Esophagus (tissue), 2 donors: ENCODE data around the gene ACIN1. TPM values are rescaled to one million over a fixed set of nuclear protein-coding genes. Genes with fewer than 3 reads are reported as not detected.

Experiments used
- H3K27ac ChIP-seq, 2 donors: one replicate each; pipeline ENCODE4 v1.5.1; 2013; ENCODE audit warnings: low read depth in 2 of 2, mild to moderate bottlenecking in 2 of 2, inconsistent platforms in 1 of 2, low read length in 1 of 2, moderate library complexity in 1 of 2
- H3K27me3 ChIP-seq, 2 donors: one replicate each; pipeline ENCODE4 v1.6.1; 2013; ENCODE audit warnings: low read length in 2 of 2, control low read depth in 1 of 2, mild to moderate bottlenecking in 1 of 2; ENCODE audit not compliant: insufficient read depth in 2 of 2, control insufficient read depth in 1 of 2
- H3K36me3 ChIP-seq, 2 donors: one replicate each; pipeline ENCODE4 v1.6.1; 2013; ENCODE audit warnings: low read length in 1 of 2; ENCODE audit not compliant: control insufficient read depth in 2 of 2, insufficient read depth in 2 of 2
- H3K4me1 ChIP-seq, 2 donors: one replicate each; pipeline ENCODE4 v1.6.1; 2013; ENCODE audit warnings: low read length in 1 of 2; ENCODE audit not compliant: control insufficient read depth in 2 of 2, insufficient read depth in 2 of 2
- H3K4me3 ChIP-seq, 2 donors: one replicate each; pipeline ENCODE4 v1.5.1; 2013; ENCODE audit warnings: low read length in 2 of 2, mild to moderate bottlenecking in 2 of 2, low read depth in 1 of 2, moderate library complexity in 1 of 2
- H3K9me3 ChIP-seq, 2 donors: one replicate each; pipeline ENCODE4 v1.6.1; 2013; ENCODE audit warnings: mild to moderate bottlenecking in 2 of 2, low read depth in 1 of 2, low read length in 1 of 2, moderate library complexity in 1 of 2; ENCODE audit not compliant: control insufficient read depth in 2 of 2, insufficient read depth in 1 of 2
- WGBS, 2 donors: extraction: QIAGEN DNeasy Blood & Tissue Kit; methylation state at CpG; one replicate each; pipeline ENCODE4 v1.1.7; 2013; 5-methylcytosine and 5-hydroxymethylcytosine counted together
- polyA plus RNA-seq, 2 donors: library from polyadenylated mRNA; stranded (reverse); fragments of 200-250 nt; gene quantifications; one replicate each; pipeline ENCODE4 v1.2.3, GENCODE V29; 2013
- donor health status: healthy with polysubstance abuse.
- donor health status: Bipolar disorder and iron deficiency.

The ACIN1 gene
- polyA plus RNA-seq, 2 donors, result 70.5 to 136 TPM

DNA sequence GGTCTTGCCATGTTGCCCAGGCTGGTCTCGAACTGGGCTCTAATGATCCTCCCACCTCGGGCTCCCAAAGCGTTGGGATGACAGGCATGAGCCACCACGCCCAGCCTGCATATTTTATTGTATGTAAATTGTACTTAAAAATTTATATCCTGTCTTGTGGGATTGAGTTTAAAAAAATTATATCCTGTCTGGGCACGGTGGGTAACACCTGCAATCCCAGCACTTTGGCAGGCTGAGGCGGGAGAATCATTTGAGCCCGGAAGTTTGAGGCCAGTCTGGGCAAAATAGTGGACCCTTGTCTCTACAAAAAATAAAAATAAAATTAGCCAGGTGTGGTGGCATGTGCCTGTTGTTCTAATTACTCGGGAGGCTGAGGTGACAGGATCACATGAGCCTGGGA lies 38.0 kb upstream of the ACIN1 start:
- H3K36me3 ChIP-seq, result peaks cover 5 to 13% of the 10 kb centered on the region in 2 donors

DNA sequence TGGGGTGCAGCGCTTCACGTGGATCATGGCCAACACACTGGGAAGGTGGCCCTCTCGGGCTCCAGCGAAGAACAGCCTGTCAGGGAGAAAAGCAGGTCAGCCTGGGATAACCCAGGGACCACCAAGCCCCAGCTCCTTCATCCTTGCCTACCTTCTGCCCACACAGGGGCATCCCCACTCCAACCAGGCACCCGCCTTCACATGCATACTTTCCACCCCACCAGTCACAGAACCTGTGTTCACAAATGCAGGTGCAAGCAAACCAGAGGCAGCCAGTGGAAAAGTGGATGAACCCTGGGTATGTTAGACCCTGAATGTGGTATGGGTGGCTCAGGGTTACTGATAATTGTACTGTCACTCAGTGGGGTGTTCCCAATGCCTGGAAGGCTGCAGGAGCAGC lies 36.5 kb upstream of the ACIN1 start:
- H3K4me3 ChIP-seq, result no peak overlapping the region
- 85 to 91% methylated on average over 5 of the region's 5 CpGs for whole genome bisulfite sequencing, 2 donors
- H3K9me3 ChIP-seq, result no peaks in the 10 kb centered on the region
- H3K27me3 ChIP-seq, result no peaks in the 10 kb centered on the region
- H3K27ac ChIP-seq, result peak overlapping the region in 1 of 2 donors; percentile 34
- H3K4me1 ChIP-seq, result peaks cover 0 to 5% of the 10 kb centered on the region in 2 donors
- peaks cover 0 to 15% of the 10 kb centered on the region in 2 donors for H3K36me3 ChIP-seq

More for the DNA sequence above, 38.0 kb upstream of the ACIN1 start:
- no peaks in the 10 kb centered on the region for H3K27me3 ChIP-seq
- no peaks in the 10 kb centered on the region for H3K9me3 ChIP-seq
- H3K4me3 ChIP-seq, result no peak overlapping the region
- peaks cover 0 to 12% of the 10 kb centered on the region in 2 donors for H3K4me1 ChIP-seq
- no peak overlapping the region for H3K27ac ChIP-seq
- 57 to 68% methylated on average over 8 of the region's 8 CpGs for WGBS, 2 donors

DNA sequence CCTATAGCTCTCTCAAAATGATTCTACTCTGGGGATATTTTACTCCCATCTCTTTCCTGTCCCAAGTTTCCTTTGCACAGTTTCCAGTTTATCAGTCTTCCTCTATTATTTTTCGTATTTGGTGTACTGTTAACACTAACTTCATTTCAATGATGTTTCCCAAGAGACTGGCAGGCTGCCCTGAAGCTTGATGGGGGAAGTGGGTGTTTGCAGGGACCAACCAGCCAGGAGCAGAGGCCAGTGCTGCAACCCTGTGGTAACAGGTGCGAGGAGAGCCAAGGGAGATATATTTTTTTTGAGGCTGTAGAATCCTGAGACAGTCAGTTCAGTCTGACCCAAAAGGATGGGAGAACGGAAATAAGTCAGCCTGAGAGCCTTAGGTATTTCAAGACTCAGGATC lies 35.9 kb upstream of the ACIN1 start:
- Histone ChIP-seq H3K4me3 (no peak overlapping the region), H3K36me3 (peaks cover 0 to 10% of the 10 kb centered on the region in 2 donors), H3K4me1 (peaks cover 0 to 5% of the 10 kb centered on the region in 2 donors), H3K27me3 (no peaks in the 10 kb centered on the region), H3K9me3 (no peaks in the 10 kb centered on the region), H3K27ac (no peak overlapping the region)
- 72 to 73% methylated on average over 3 of the region's 3 CpGs for WGBS, 2 donors

DNA sequence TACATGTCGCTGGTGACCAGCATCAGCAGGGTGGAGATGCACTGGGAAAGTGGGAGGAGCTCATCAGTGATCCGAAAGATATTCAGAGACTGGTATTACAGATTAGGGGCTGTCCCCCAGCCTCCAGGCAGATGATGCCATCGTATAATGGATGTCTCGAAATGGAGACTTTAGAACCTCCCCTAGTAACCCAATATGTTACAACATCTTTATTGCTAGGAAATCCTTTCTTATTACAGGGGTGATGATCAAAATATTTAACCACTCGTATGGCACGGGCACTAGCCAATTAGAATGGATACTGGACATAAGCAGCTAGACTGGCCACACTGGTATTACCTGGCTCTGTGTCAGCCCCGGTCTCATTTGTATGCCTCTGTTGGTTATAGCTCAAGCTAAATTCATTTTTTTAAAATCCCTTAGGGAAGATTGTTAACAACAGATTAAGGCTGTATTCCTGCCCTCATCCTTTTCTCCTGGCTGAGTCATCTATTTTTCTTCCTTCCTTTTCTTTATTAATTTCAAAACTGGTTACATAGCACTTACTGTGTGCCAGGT lies 34.9 kb upstream of the ACIN1 start:
- peaks cover 0 to 5% of the 10 kb centered on the region in 2 donors for H3K4me1 ChIP-seq
- H3K27me3 ChIP-seq, result no peaks in the 10 kb centered on the region
- WGBS, 2 donors, result 67 to 73% methylated on average over 7 of the region's 7 CpGs
- no peaks in the 10 kb centered on the region for H3K9me3 ChIP-seq
- no peak overlapping the region for H3K4me3 ChIP-seq
- peak overlapping the region in 1 of 2 donors; percentile 37 for H3K27ac ChIP-seq
- peaks cover 0 to 10% of the 10 kb centered on the region in 2 donors for H3K36me3 ChIP-seq

DNA sequence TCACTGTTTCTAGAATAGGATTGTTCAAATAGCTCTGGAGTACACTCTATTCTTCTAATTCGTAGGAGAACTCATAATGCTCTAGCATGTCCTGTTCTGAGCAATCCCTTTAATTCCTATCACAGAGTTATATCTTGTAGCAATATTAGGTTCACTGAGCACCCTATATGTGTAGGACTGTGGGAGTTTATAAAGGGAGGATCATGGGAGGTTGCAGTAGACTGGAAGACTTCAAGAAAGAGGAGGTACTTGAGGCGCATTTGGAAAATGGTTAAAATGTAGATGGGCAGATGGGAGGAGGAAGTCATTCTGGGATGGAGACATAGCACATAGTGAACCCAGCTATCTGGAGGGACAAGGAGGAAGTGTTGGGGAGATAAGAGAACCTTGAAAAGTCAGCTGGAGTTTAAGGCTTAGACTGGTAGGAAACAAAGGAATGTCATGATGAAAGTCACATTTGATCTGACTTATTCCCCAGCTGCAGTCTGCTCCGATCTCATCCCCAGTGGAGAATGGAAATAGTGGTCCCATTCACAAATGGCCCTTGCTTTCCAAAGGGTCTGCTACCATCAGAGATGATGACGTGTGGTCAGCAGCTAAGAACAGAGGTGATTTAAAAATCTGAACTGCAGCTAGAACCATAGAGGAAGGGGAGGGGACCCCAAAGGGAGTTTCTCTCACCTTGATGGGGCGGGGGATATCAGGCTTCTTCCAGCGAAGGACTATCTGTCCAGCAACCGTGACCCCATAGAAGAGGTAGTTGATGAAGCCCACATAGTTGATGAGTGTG lies 34.2 kb upstream of the ACIN1 start:
- Histone ChIP-seq H3K36me3 (peaks cover 0 to 10% of the 10 kb centered on the region in 2 donors), H3K27ac (peak overlapping the region in 1 of 2 donors; percentile 2), H3K4me3 (no peak overlapping the region), H3K4me1 (peaks cover 0 to 5% of the 10 kb centered on the region in 2 donors), H3K9me3 (no peaks in the 10 kb centered on the region), H3K27me3 (no peaks in the 10 kb centered on the region)
- 91 to 93% methylated on average over 7 of the region's 7 CpGs for WGBS, 2 donors

DNA sequence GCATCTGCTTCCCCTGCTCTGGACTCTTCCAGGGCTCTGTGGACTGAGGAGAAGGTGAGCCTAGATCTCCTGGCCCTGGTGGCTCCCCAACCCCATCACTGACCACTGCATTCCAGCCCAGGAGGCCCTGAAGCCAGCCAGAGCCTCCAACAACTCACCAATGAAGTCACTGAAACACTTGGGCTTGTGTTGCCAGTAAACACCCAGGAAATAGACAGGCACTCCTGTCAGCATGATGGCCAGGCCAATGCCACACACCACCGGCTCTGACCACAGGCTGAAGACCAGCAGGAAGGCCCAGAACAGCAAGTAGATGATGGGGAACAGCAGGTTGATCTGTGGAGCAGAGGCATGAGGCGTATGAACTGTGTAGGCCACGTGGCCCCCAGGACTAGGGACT lies 32.9 kb upstream of the ACIN1 start:
- Histone ChIP-seq H3K27me3 (no peaks in the 10 kb centered on the region), H3K27ac (no peak overlapping the region), H3K9me3 (no peaks in the 10 kb centered on the region), H3K36me3 (peaks cover 0 to 10% of the 10 kb centered on the region in 2 donors), H3K4me1 (peaks cover 2 to 16% of the 10 kb centered on the region in 2 donors), H3K4me3 (no peak overlapping the region)
- 83 to 89% methylated on average over 3 of the region's 3 CpGs for WGBS, 2 donors

DNA sequence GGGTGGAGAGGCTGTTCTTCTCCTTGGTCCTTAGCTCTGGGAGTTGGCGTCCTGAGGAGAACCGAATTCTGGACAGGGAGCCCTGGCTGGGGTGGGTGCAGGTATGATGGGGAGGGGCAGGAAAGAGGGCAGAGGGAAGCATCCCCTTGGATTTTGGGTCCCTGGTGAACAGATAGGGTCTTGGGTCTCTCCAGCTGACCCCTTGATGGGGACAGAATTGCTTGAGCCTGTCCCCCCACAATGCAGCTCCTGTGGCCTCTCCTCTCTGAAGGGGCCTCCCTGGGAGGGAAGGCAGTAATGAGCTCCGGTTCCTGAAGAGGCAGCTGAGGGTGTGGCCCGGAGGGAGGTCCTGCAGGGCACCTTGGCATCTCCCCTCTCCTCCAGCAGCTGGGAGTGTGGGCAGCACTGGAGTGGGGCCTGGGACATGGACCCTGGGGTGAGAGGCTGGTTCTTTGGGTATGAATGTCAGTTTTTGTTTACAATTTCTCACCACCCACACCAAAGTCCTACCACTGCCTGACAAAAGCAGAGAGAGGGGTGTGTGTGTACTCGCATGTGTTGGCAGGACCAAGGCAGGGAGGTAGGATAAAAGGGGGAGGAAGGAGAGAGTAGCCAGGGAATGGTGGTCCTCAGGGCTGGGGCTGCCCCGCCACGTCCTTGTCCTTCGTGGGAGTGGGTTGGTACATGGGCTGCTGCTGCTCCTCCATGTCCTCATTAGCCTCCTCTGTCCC lies 31.8 kb upstream of the ACIN1 start:
- Histone ChIP-seq H3K4me3 (no peak overlapping the region), H3K9me3 (no peaks in the 10 kb centered on the region), H3K4me1 (peaks cover 2 to 16% of the 10 kb centered on the region in 2 donors), H3K36me3 (peaks cover 0 to 10% of the 10 kb centered on the region in 2 donors), H3K27me3 (no peaks in the 10 kb centered on the region), H3K27ac (no peak overlapping the region)
- 79 to 85% methylated on average over 8 of the region's 8 CpGs for WGBS, 2 donors

DNA sequence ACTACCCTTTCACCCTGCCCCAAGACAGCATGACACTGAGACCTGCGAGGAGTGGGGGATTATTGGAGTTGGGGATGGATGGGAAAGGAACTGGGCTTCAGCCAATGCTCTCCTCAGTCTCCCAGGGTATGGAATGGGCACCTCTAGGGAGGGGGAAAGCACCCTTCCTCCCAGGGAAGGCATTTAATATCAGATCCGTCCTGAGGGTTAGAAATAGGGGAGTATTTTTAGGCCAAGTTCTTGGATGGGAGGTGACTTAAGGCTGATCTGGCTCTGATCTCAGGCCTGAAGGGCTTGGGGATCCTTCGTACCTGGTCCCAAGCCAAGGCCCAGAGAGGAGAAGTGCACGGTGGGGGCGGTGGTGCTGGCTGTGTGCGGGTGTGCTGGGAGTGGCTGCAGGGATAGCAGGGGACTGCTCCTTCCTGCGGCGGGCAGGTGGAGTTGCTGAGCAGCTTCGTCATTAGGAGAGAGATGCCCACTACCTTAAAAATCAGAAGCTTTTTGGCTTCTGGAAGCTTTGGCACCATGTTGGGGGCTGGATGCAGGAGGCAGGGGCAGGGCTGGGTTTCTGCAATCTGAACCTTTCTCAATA lies 31.1 kb upstream of the ACIN1 start:
- H3K36me3 ChIP-seq, result peaks cover 0 to 6% of the 10 kb centered on the region in 2 donors
- H3K9me3 ChIP-seq, result no peaks in the 10 kb centered on the region
- H3K4me1 ChIP-seq, result peaks cover 2 to 16% of the 10 kb centered on the region in 2 donors
- H3K27ac ChIP-seq, result no peak overlapping the region
- H3K4me3 ChIP-seq, result no peak overlapping the region
- 60 to 71% methylated on average over 9 of the region's 9 CpGs for WGBS, 2 donors
- H3K27me3 ChIP-seq, result no peaks in the 10 kb centered on the region

DNA sequence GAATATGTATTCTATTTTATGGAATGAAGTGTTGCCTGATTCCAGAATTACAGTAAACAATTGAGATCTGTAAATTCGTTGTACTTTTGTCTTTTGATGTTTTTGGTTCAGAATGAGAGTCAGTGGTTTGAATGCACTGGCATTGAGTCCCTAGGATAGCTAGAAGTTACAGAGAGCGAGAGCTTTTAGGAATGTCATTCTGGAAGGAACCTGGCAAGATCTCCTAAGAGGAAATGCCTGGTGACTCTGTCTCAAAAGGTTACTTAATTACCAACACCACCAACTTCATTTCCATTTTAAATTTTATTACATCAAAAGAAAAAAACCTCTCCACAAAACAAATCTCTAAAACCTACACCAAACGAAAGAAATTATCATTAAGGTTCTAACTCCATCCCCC lies 30.1 kb upstream of the ACIN1 start:
- WGBS, 2 donors, result 63 to 67% methylated on average over 3 of the region's 3 CpGs
- H3K4me1 ChIP-seq, result peaks cover 2 to 16% of the 10 kb centered on the region in 2 donors
- H3K9me3 ChIP-seq, result no peaks in the 10 kb centered on the region
- H3K27me3 ChIP-seq, result no peaks in the 10 kb centered on the region
- H3K27ac ChIP-seq, result no peak overlapping the region
- no peak overlapping the region for H3K4me3 ChIP-seq
- H3K36me3 ChIP-seq, result peaks cover 0 to 6% of the 10 kb centered on the region in 2 donors
